Stimulated activated CD4-positive, alpha-beta T cell treated with anti-CD3 and anti-CD28 coated beads, Interleukin-1b, Interleukin-23, amount 100 ng/mL, for 48 hours (primary cell): ENCODE measurements around the gene HSD17B12.
"Not testable (repeated sequence)": the region's sequence is repeated elsewhere in the genome, so short reads cannot be mapped to it uniquely, and the experiment has no call there.

Experiments
- DNase-seq: peaks from one replicate; pipeline ENCODE4 v3.0.0-alpha.2; 2020

HSD17B12 gene

DNA sequence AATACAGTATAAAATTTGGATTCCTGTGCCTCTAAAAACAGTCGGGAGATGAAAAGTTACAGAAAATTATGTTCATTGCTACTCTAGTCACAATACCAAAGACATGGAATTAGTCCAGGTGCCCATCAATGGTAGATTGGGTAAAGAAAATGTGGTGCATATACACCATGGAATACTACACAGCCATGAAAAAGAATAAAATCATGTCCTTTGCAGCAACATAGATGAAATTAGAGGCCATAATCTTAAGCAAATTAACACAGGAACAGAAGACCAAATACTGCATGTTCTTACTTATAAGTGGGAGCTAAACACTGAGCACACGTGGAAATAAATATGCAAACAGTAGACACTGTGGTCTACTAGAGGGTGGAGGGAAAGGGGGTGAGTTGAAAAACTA lies 67.6 kb downstream of the HSD17B12 start:
- DNase-seq: no peak

DNA sequence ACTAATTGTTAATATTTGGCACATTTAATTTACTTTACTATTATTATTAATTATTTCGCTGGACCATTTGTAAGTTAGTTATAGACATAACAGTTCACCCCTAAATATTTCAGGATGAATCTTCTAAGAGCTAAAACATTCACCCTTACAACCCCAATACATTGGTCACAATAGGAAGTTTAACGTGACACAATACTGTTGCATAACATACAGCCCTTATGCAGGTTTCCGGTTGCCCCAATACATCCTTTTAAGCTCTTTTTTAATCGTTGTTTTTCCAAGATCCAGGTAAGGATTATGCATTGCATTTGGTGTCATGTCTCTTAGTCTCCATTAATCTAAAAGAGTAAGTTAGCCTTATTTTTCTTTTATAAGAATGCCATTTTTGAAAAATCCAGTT lies 71.2 kb downstream of the HSD17B12 start:
- no peak for DNase-seq

GRCh38 chr11:43756575-43756974 lies 76.0 kb downstream of the HSD17B12 start:
- DNase-seq: no peak

DNA sequence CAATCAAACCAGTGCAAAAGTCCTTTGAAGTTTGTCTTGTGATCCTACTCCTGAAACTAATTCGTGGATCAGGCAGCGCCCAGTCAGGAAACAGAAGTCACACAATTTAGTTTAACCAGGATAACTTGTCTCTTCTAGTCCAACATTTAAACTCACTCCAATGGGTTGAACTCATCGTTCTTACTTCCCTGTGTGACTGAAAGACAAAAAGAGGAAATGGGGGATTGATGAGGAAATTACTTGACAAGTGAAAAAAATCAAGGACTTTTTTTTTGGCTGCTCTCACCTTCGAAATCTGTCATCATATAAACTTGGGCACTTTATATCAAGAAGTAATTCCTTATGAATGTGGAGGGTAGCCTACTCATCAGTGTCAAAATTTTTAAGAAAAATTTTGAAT lies 78.4 kb downstream of the HSD17B12 start:
- DNase-seq: no peak

- no peak for DNase-seq
Observed at GRCh38 chr11:43760902-43761301, 80.4 kb downstream of the HSD17B12 start.

DNA sequence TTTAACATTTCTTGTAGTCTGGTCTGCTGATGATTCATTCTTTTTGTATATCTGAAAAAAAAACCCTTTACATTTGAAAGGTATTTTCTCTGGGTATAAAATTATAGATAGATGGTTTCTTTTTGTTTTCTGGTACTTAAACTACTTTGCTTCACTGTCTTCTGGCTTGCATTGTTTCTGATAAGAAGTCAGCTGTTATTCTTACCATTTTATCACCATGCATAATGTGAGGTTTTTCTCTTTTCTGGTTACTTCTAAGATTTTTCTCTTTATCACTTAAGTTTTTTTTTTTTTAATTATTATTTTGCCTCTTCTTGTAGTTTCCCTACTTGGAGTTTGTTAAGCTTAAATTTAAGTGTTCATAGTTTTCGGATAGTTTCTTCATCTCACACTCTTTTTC lies 84.7 kb downstream of the HSD17B12 start:
- DNase-seq: no peak

DNA sequence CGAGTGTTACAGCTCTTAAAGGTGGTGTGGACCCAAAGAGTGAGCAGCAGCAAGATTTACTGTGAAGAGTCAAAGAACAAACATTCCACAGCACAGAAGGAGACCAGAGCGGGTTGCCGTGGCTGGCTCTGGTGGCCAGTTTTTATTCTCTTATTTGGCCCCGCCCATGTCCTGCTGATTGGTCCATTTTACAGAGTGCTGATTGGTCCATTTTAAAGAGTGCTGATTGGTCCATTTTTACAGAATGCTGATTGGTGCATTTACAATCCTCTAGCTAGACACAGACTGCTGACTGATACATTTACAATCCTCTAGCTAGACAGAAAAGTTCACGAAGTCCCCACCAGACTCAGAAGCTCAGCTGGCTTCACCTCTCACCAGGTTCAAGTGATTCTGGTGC lies 88.1 kb downstream of the HSD17B12 start:
- not testable (repeated sequence) for DNase-seq

DNA sequence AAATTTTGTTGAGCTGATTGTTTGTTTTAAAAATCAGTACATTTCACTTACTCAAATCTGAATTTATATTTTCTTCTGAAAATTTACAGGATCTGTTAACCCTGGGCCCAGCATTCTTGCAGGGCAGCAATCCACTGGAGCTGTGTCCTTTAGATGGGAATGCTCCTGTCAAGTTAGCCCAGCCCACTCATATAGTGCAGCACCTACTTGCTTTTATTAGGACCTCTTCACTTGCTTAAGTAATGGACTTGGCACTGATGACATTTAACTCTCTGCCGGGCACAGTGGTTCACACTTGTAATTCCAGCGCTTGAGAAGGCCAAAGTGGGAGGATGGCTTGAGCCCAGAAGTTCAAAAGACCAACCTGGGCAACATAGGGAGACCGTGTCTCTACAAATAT lies 89.6 kb downstream of the HSD17B12 start:
- no peak for DNase-seq

DNA sequence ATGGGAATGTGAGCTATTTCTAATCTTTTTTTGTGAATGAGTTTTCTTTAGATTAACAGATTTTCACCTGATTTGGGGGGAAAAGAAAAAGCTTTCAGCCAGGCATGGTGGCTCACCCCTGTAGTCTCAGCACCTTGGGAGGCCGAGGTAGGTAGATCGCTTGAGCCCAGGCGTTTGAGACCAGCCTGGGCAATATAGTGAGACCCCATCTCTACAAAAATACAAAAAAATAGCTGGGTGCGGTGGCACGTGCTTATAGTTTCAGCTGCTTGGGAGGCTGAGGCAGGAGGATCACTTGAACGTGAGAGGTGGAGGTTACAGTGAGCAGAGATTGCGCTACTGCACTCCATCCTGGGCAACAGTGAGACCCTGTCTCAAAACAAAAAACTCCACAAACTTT lies 92.2 kb downstream of the HSD17B12 start:
- DNase-seq: no peak

- no peak for DNase-seq
Observed at GRCh38 chr11:43774786-43775185, 94.2 kb downstream of the HSD17B12 start.

DNA sequence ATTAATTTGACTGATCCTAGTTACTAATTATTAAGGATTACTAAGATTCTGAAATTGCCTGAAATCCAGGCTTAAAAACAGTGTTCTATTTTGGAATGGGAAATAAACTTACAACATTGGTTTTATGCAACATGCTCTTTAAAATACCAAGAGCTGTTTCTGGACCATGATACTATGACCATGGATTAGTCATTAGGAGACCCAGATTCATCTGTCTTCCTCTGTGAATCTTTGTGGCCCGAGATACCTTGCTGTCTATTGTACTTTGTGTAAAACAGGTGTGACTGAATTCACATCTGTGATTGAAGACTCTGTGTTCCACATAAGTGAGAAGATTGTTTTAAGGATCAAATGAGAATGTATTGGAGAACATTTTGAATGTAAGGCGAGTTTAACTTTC lies 98.8 kb downstream of the HSD17B12 start:
- no peak for DNase-seq

DNA sequence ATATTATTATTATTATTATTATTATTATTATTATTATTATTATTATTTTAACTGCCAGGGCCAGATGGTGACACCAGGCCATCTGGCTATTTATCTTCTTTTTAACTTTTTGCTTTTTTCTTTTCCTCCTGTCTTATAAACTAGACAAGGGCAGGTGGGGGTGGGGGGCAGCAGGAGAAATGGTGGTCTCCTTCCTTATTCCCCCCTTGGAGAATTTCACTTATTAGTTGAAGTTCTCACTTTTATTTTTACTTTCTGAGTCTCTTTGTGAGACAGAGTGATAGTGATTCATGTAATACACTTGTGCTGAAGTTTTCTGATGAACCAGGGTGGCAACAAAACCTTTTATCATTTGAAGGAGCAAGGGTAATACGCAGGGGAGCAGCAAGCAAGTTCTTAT lies 103.8 kb downstream of the HSD17B12 start:
- DNase-seq: no peak

GRCh38 chr11:43784866-43785265 lies 104.3 kb downstream of the HSD17B12 start:
- no peak for DNase-seq

DNA sequence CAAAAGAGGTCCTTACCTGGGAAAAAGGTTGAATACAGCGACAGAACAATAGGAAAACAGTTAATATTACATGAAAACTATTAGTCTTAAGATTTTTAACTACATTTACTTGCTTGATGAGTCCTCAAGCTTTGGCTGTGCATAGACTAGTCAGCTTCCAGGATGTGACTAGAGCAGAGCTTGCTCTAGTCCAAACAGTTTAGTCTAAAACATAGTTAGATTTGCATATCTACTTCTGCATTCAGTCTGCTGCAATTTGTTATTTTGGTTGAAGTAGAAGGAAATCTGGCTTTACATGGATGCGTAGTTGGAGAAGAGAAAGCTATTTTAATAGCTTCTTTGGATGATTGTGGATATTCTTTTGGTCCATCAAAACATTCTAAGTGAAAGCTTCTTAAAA lies 104.8 kb downstream of the HSD17B12 start:
- DNase-seq: no peak

- DNase-seq: no peak
Observed at GRCh38 chr11:43786016-43786415, 105.5 kb downstream of the HSD17B12 start.

DNA sequence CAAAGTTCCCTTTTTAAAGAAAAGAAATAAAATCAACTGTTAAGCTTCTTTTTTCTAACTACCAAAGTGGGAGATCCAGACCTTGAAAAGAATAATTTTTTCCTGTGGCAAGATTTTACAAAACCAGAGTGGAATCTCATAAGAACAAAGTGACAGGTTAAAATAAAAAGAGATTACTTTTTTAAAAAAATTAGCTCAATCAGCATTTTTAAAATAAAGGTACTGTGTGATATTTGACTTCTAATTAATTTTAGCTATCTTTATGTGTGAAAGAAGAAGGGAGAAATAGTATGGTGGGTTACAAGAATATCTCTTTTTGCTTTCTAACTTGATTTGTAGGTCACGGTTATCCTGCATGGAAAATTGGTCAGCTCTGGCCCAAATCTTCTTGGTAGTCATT lies 107.3 kb downstream of the HSD17B12 start:
- DNase-seq: no peak

DNA sequence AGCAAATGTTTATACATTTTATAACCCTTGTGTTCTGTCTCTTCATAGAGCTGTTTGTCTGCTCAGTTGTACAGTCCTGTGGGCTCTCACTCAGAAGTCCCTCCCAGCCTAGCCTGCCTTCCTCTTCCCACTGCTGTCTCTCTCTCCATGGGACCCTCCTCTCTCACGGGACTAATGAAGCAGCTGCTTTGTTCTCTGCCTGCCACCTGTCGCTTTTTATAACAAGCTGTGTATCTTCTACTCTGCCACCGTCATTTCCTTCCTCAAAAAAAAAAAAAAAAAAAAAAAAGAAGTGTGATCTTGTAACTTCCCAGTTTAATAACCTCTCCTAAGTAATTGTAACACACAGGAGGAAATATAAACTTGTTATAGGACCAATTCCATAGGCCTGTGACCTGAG lies 107.9 kb downstream of the HSD17B12 start:
- no peak for DNase-seq

DNA sequence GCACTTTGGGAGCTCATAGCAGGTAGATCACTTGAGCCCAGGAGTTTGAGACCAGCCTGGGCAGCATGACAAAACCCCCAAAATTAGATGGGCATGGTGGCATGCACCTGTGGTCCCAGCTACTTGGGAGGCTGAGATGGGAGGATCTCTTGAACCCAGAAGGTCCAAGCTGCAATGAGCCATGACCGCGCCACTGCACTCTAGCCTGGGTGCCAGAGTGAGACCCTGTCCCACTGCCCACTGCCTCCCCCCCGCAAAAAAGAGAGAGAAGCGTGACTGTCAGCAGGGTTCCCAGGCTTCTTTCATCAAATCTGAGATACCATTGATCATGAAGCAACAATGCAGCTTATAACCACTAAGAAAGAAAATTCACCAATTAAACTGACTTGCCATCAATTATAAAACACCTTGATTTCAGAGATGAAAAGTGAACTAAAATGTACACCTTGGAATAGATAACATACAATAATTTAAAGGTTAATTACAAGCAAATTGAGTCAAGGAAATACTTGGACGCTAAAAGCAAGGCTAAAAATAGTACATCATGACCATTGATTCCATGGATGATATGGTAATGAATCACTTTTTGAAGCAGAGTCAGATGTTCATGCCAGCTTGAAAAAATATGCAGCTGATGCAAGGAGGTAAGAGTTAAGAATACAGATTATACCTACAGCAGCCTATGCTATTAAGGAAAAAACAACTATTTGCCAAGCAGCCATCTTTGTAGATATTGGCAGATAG lies 109.3 kb downstream of the HSD17B12 start:
- DNase-seq: no peak

DNA sequence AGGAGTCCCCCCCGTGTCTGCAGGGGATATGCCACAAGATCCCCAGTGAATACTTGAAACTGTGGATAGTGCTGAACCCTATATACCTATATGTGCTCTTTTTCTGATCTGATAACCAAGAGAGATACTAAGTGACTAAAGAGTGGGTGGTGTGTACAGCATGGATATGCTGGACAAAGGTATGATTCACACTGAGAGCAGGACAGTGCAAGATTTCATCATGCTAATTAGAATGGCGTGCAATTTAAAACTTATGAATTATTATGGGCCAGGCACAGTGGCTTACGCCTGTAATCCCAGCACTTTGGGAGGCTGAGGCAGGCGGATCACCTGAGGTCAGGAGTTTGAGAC lies 109.9 kb downstream of the HSD17B12 start:
- no peak for DNase-seq

- no peak for DNase-seq
Observed at GRCh38 chr11:43797337-43797736, 116.8 kb downstream of the HSD17B12 start.

DNA sequence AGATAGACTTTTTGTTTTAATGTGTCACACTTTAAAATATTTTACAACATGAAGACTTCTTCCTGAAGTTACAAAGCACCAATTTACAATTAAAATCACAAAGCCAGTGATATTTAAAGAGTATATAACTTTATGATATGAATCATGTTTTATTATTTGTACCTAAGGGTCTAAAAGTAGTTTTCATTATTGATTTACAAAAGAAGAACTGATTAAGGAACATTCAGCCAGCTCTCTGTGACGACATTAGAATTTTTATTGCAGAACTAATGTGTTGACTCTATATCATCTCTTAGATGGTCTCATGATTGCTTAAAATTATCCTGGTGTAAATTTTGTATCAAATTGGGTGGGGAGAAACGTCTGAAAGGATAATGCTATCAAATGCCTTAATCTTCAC lies 117.3 kb downstream of the HSD17B12 start:
- no peak for DNase-seq

DNA sequence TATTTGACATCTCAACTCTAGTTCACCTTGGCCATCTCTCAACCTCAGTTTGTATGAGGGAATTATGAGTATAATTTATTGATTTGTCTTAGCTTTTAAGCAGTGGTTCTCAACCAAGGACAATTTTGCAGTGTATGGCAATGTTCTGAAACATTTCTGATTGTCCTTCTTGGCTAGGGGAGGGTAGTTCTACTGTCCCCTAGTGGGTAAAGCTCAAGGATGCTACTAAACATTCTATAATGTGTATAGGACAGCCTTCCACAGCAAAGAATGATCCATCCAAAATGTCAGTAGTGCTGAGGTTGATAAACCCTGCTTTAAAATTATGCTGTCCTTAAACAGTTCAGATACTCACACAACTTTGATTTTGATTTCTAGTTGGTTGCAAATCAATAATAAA lies 122.0 kb downstream of the HSD17B12 start:
- no peak for DNase-seq

- no peak for DNase-seq
Observed at GRCh38 chr11:43803766-43804165, 123.2 kb downstream of the HSD17B12 start.

- DNase-seq: no peak
Observed at GRCh38 chr11:43806976-43807375, 126.4 kb downstream of the HSD17B12 start.

- no peak for DNase-seq
Observed at GRCh38 chr11:43810929-43811596, 130.5 kb downstream of the HSD17B12 start.
